GM12891 (cell line): ENCODE data around the gene TRAPPC1.

Experiments
- POLR2AphosphoS5 ChIP-seq: IDR thresholded peaks from 2 replicates; pipeline ENCODE4 v1.6.1; 2011; ENCODE audit warnings: low read depth, low read length, control low read depth
- TAF1 ChIP-seq: IDR thresholded peaks from 2 replicates; pipeline ENCODE4 v1.6.1; 2011; ENCODE audit warnings: low read depth, low read length, control low read depth

DNA sequence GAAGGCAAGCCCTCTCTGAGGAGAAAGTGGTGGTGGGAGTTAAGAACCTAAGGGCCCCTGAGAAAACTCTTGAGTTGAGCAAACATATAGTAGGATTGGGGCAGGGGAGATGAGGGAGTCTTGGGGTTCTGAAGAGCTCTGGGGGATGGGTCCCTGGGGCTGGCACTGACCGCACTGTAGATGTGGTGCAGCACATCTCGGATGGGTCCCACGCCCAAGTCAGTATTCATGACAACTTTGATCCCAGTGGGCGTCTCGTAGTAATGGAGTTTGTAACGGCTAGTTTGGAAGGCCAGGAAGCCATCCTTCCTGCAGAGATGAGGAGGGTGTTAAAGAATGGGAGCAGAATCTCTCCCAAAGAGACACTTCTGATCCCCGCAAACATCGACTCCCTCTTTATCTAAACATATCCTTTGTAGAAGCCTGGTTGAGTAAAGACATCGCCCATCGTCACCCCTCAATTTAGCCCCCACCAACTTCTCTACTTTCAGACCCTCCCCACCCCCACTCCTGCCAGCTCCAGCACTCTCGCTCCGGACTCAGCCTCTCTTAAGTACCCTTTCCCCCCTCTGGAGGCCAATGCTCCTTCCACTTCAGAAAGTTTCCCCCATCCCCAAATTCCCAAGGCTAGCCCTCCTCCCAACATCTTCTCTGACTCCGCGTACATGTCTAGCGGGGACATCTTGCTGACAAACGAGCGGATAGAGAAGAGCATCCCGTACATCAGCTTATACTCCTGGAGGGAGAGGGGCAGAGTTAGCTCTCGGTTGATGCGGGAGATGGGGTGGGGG lies 710 bp downstream of the TRAPPC1 start:
- TF ChIP-seq TAF1 (no peak), POLR2AphosphoS5 (no peak)
